Measurements from ENCODE around the gene KCNH1.

- TF ChIP-seq CTCF (conservative IDR thresholded peaks at IDR 0.05; ENCODE audit: low read depth in 2 of 2): no peak
- TF ChIP-seq JUNB (IDR thresholded peaks at IDR 0.05; ENCODE audit: unreplicated experiment): no peak
- no peak for TF ChIP-seq REST (IDR thresholded peaks at IDR 0.05; ENCODE audit: unreplicated experiment)
- TF ChIP-seq NANOG (IDR thresholded peaks at IDR 0.05; ENCODE audit: borderline replicate concordance): no peak
- TF ChIP-seq CREB1 (CRISPR knock-in tag; IDR thresholded peaks at IDR 0.05; ENCODE audit: low read depth): no peak
- TF ChIP-seq EZH2phosphoT487 (IDR thresholded peaks at IDR 0.05; ENCODE audit: unreplicated experiment): no peak
- no peak for TF ChIP-seq EZH2 (IDR thresholded peaks at IDR 0.05; ENCODE audit: low read depth, unreplicated experiment)
- TF ChIP-seq ETS1 (IDR thresholded peaks at IDR 0.05): no peak
Measured at GRCh38 chr1:211018690-211019089, 115.3 kb downstream of the KCNH1 start.

All from GM23338 (cell line).